ENCODE results near the gene DPH1.

The DPH1 gene

GRCh38 chr17:2063261-2064146 lies 33.6 kb downstream of the DPH1 start:
- Histone ChIP-seq H3K27ac (ENCODE audit: low read length) (no peak overlapping the region), H3K9ac (ENCODE audit: low read length) (no peak overlapping the region), H3K79me2 (ENCODE audit: low read length) (no peaks in the 10 kb centered on the region), H4K20me1 (ENCODE audit: insufficient read depth, low read length) (peaks cover 25% of the 10 kb centered on the region), H3K27me3 (ENCODE audit: low read depth, low read length) (peaks cover under 1% of the 10 kb centered on the region), H3K36me3 (replicated peaks; ENCODE audit: low read depth, low read length) (no peaks in the 10 kb centered on the region), H3K4me1 (ENCODE audit: low read length) (no peaks in the 10 kb centered on the region), H3K9me3 (ENCODE audit: insufficient read depth, low read length) (no peaks in the 10 kb centered on the region), H3K4me3 (ENCODE audit: low read length) (no peak overlapping the region), H3K4me2 (ENCODE audit: low read length) (no peak overlapping the region), H2AFZ (ENCODE audit: low read depth, low read length) (no peak overlapping the region)
- TF ChIP-seq EZH2phosphoT487 (IDR thresholded peaks at IDR 0.05; ENCODE audit: low read depth) (no peak), CTCF (IDR thresholded peaks at IDR 0.05; ENCODE audit: low read depth, low read length) (no peak)

GRCh38 chr17:2064147-2064489 lies 34.2 kb downstream of the DPH1 start:
- Histone ChIP-seq H3K27ac (ENCODE audit: low read length) (no peak overlapping the region), H3K27me3 (ENCODE audit: low read depth, low read length) (peaks cover 7% of the 10 kb centered on the region), H3K4me2 (ENCODE audit: low read length) (no peak overlapping the region), H3K9me3 (ENCODE audit: insufficient read depth, low read length) (no peaks in the 10 kb centered on the region), H3K79me2 (ENCODE audit: low read length) (no peaks in the 10 kb centered on the region), H4K20me1 (ENCODE audit: insufficient read depth, low read length) (peaks cover 31% of the 10 kb centered on the region), H2AFZ (ENCODE audit: low read depth, low read length) (no peak overlapping the region), H3K36me3 (replicated peaks; ENCODE audit: low read depth, low read length) (no peaks in the 10 kb centered on the region), H3K4me3 (ENCODE audit: low read length) (no peak overlapping the region), H3K4me1 (ENCODE audit: low read length) (no peaks in the 10 kb centered on the region), H3K9ac (ENCODE audit: low read length) (no peak overlapping the region)
- TF ChIP-seq CTCF (IDR thresholded peaks at IDR 0.05; ENCODE audit: low read depth, low read length) (no peak), EZH2phosphoT487 (IDR thresholded peaks at IDR 0.05; ENCODE audit: low read depth) (no peak)

DNA sequence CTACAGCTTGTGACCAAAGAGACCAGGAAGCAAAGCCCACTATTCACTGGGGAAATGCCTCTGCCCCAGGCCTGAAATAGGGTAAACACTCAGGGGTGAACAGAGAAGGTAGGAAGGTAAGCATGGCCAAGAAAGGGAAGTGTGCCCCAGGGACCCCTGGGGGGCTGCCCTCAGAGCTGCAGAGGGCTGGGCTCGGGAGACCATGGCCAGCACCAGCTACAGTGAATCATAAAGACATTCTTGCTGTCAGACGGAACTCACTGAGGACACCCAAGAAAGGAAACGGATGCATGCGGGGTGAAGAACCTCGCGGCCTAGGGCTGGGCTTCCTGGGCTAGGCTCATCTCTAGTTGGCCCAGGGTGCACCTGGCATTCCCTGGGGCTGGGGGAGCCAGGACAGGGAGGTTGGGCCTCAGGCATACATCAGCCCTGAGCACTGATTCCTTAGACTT lies 34.6 kb downstream of the DPH1 start:
- Histone ChIP-seq H3K36me3 (replicated peaks; ENCODE audit: low read depth, low read length) (no peaks in the 10 kb centered on the region), H3K4me3 (ENCODE audit: low read length) (no peak overlapping the region), H2AFZ (ENCODE audit: low read depth, low read length) (no peak overlapping the region), H3K27me3 (ENCODE audit: low read depth, low read length) (peaks cover 11% of the 10 kb centered on the region), H3K9ac (ENCODE audit: low read length) (no peak overlapping the region), H4K20me1 (ENCODE audit: insufficient read depth, low read length) (peaks cover 34% of the 10 kb centered on the region), H3K27ac (ENCODE audit: low read length) (no peak overlapping the region), H3K4me2 (ENCODE audit: low read length) (no peak overlapping the region), H3K4me1 (ENCODE audit: low read length) (peaks cover 2% of the 10 kb centered on the region), H3K79me2 (ENCODE audit: low read length) (no peaks in the 10 kb centered on the region), H3K9me3 (ENCODE audit: insufficient read depth, low read length) (no peaks in the 10 kb centered on the region)
- no peak for TF ChIP-seq EZH2phosphoT487 (IDR thresholded peaks at IDR 0.05; ENCODE audit: low read depth)

GRCh38 chr17:2064980-2065785 lies 35.2 kb downstream of the DPH1 start:
- no peak overlapping the region for H3K4me2 ChIP-seq (ENCODE audit: low read length)
- peaks cover 8% of the 10 kb centered on the region for H3K4me1 ChIP-seq (ENCODE audit: low read length)
- no peak overlapping the region for H2AFZ ChIP-seq (ENCODE audit: low read depth, low read length)
- no peak overlapping the region for H3K9ac ChIP-seq (ENCODE audit: low read length)
- H3K79me2 ChIP-seq (ENCODE audit: low read length): no peaks in the 10 kb centered on the region
- H3K36me3 ChIP-seq (replicated peaks; ENCODE audit: low read depth, low read length): no peaks in the 10 kb centered on the region
- H4K20me1 ChIP-seq (ENCODE audit: insufficient read depth, low read length): peaks cover 40% of the 10 kb centered on the region
- H3K4me3 ChIP-seq (ENCODE audit: low read length): no peak overlapping the region
- H3K27me3 ChIP-seq (ENCODE audit: low read depth, low read length): peaks cover 13% of the 10 kb centered on the region
- H3K9me3 ChIP-seq (ENCODE audit: insufficient read depth, low read length): no peaks in the 10 kb centered on the region
- H3K27ac ChIP-seq (ENCODE audit: low read length): no peak overlapping the region
- peak; percentile 52 for TF ChIP-seq CTCF (IDR thresholded peaks at IDR 0.05; ENCODE audit: low read depth, low read length)
- TF ChIP-seq EZH2phosphoT487 (IDR thresholded peaks at IDR 0.05; ENCODE audit: low read depth): no peak
